H9 (cell line): Measurements from ENCODE around the gene CDC26. TPM values are rescaled to one million over a fixed set of nuclear protein-coding genes. Genes with fewer than 3 reads are reported as not detected.

Experiments
- DNase-seq: peaks from one replicate; pipeline ENCODE4 v3.0.0-alpha.2; 2017
- H2AFZ ChIP-seq: one replicate; pipeline ENCODE4 v1.6.1; 2013; ENCODE audit warnings: mild to moderate bottlenecking, low read length, control low read depth, moderate library complexity
- H2AK5ac ChIP-seq: 2 replicates; pipeline ENCODE4 v1.6.1; 2013; ENCODE audit warnings: low read length, control low read depth, mixed read lengths; ENCODE audit not compliant: insufficient read length
- H2BK120ac ChIP-seq: one replicate; pipeline ENCODE4 v1.6.1; 2013; ENCODE audit warnings: low read depth, mild to moderate bottlenecking, low read length, control low read depth, inconsistent platforms; ENCODE audit not compliant: poor library complexity, severe bottlenecking
- H2BK12ac ChIP-seq: 2 replicates; pipeline ENCODE4 v1.6.1; 2013; ENCODE audit warnings: low read length, control low read depth, mixed read lengths, low read depth; ENCODE audit not compliant: insufficient read length
- H2BK15ac ChIP-seq: 2 replicates; pipeline ENCODE4 v1.6.1; 2013; ENCODE audit warnings: low read depth, low read length, control low read depth
- H2BK20ac ChIP-seq: one replicate; pipeline ENCODE4 v1.6.1; 2013; ENCODE audit warnings: low read depth, mild to moderate bottlenecking, low read length, control low read depth, inconsistent platforms; ENCODE audit not compliant: poor library complexity, severe bottlenecking
- H2BK5ac ChIP-seq: 2 replicates; pipeline ENCODE4 v1.6.1; 2013; ENCODE audit warnings: low read length, control low read depth, mixed read lengths; ENCODE audit not compliant: insufficient read length
- H3K14ac ChIP-seq: 2 replicates; pipeline ENCODE4 v1.6.1; 2013; ENCODE audit warnings: low read length, control low read depth; ENCODE audit not compliant: insufficient read depth
- H3K18ac ChIP-seq: 2 replicates; pipeline ENCODE4 v1.6.1; 2013; ENCODE audit warnings: low read depth, mild to moderate bottlenecking, mixed read lengths, low read length, control low read depth; ENCODE audit not compliant: insufficient read length
- H3K23ac ChIP-seq: 2 replicates; pipeline ENCODE4 v1.6.1; 2013; ENCODE audit warnings: low read length, control low read depth, mixed read lengths, low read depth; ENCODE audit not compliant: insufficient read length
- H3K23me2 ChIP-seq: 2 replicates; pipeline ENCODE4 v1.6.1; 2013; ENCODE audit warnings: low read depth, mild to moderate bottlenecking, mixed read lengths, low read length, control low read depth; ENCODE audit not compliant: insufficient read length, poor library complexity, severe bottlenecking
- H3K27ac ChIP-seq: 2 replicates; pipeline ENCODE4 v1.5.1; 2013; ENCODE audit warnings: low read length, control low read depth, mixed read lengths, low read depth; ENCODE audit not compliant: insufficient read length
- H3K27me3 ChIP-seq: 2 replicates; pipeline ENCODE4 v1.6.1; 2013; ENCODE audit warnings: low read length, control low read depth, inconsistent platforms; ENCODE audit not compliant: insufficient read depth
- H3K4ac ChIP-seq: 2 replicates; pipeline ENCODE4 v1.6.1; 2013; ENCODE audit warnings: low read depth, mild to moderate bottlenecking, control low read depth, inconsistent platforms, low read length, moderate library complexity
- H3K4me1 ChIP-seq: 2 replicates; pipeline ENCODE4 v1.6.1; 2013; ENCODE audit warnings: low read length, control low read depth, inconsistent platforms; ENCODE audit not compliant: insufficient read depth
- H3K4me2 ChIP-seq: 2 replicates; pipeline ENCODE4 v1.6.1; 2013; ENCODE audit warnings: low read length, control low read depth, mixed read lengths; ENCODE audit not compliant: insufficient read length, insufficient read depth
- H3K56ac ChIP-seq: 2 replicates; pipeline ENCODE4 v1.6.1; 2013; ENCODE audit warnings: low read depth, mild to moderate bottlenecking, mixed read lengths, low read length, control low read depth; ENCODE audit not compliant: insufficient read length
- H3K79me1 ChIP-seq: 2 replicates; pipeline ENCODE4 v1.6.1; 2013; ENCODE audit warnings: low read depth, mild to moderate bottlenecking, moderate library complexity, low read length, control low read depth, inconsistent platforms; ENCODE audit not compliant: insufficient read depth, poor library complexity, severe bottlenecking
- H3K79me2 ChIP-seq: 2 replicates; pipeline ENCODE4 v1.6.1; 2013; ENCODE audit warnings: low read length, control low read depth, inconsistent platforms; ENCODE audit not compliant: insufficient read depth
- H3K9ac ChIP-seq: 2 replicates; pipeline ENCODE4 v1.6.1; 2013; ENCODE audit warnings: low read length, control low read depth, mixed read lengths; ENCODE audit not compliant: insufficient read length; ENCODE audit errors: extremely low read depth
- H3K9me3 ChIP-seq: one replicate; pipeline ENCODE4 v1.6.1; 2013; ENCODE audit warnings: low read depth, low read length, inconsistent platforms; ENCODE audit not compliant: control insufficient read depth
- H3T11ph ChIP-seq: one replicate; pipeline ENCODE4 v1.6.1; 2013; ENCODE audit warnings: mild to moderate bottlenecking, low read length, control low read depth, inconsistent platforms
- H4K20me1 ChIP-seq: one replicate; pipeline ENCODE4 v1.6.1; 2013; ENCODE audit not compliant: control insufficient read depth, insufficient read length, insufficient read depth
- H4K5ac ChIP-seq: 2 replicates; pipeline ENCODE4 v1.6.1; 2013; ENCODE audit warnings: low read depth, mild to moderate bottlenecking, mixed read lengths, low read length, control low read depth; ENCODE audit not compliant: insufficient read length
- H4K8ac ChIP-seq: replicated peaks from 2 replicates; pipeline ENCODE4 v1.6.1; 2013; ENCODE audit warnings: low read length, control low read depth, mixed read lengths, low read depth; ENCODE audit not compliant: insufficient read length
- H4K91ac ChIP-seq: 2 replicates; pipeline ENCODE4 v1.6.1; 2013; ENCODE audit warnings: low read depth, mild to moderate bottlenecking, moderate library complexity, mixed read lengths, low read length, control low read depth; ENCODE audit not compliant: insufficient read length
- H3K27ac Mint-ChIP-seq, 3 experiments: 2 replicates in 2 of 3; 3 replicates in 1 of 3; pipeline ENCODE4 v1.8.0; 2020 to 2021; ENCODE audit warnings: mixed read lengths in 3 of 3, mild to moderate bottlenecking in 1 of 3, moderate library complexity in 1 of 3
- H3K27me3 Mint-ChIP-seq: 2 replicates; pipeline ENCODE4 v1.8.0; 2021; ENCODE audit warnings: low read depth, mild to moderate bottlenecking, moderate library complexity, mixed read lengths
- H3K36me3 Mint-ChIP-seq, 3 experiments: 2 replicates in 2 of 3; 3 replicates in 1 of 3; pipeline ENCODE4 v1.8.0; 2020 to 2021; ENCODE audit warnings: low read depth in 3 of 3, mixed read lengths in 3 of 3; ENCODE audit not compliant: insufficient read depth in 1 of 3
- H3K4me1 Mint-ChIP-seq, 2 experiments: 2 replicates each; pipeline ENCODE4 v1.8.0; 2020; ENCODE audit warnings: mixed read lengths in 2 of 2
- H3K4me3 Mint-ChIP-seq, 2 experiments: 2 replicates in 1 of 2; 3 replicates in 1 of 2; pipeline ENCODE4 v1.8.0; 2020 to 2021; ENCODE audit warnings: mild to moderate bottlenecking in 2 of 2, mixed read lengths in 2 of 2, moderate library complexity in 1 of 2
- H3K9me3 Mint-ChIP-seq, 2 experiments: 2 replicates in 1 of 2; 3 replicates in 1 of 2; pipeline ENCODE4 v1.8.0; 2020; ENCODE audit warnings: mild to moderate bottlenecking in 2 of 2, mixed read lengths in 2 of 2, moderate library complexity in 1 of 2
- CTCF ChIP-seq: fragments of 200-600 bp; sonication (generic); conservative IDR thresholded peaks from 3 replicates; pipeline ENCODE4 v1.8.0; 2021; ENCODE audit warnings: antibody characterized with exemption, mild to moderate bottlenecking
- WGBS: extraction: QIAGEN DNeasy Blood & Tissue Kit; methylation state at CpG from one replicate; pipeline ENCODE4 v1.1.7; 2013; ENCODE audit warnings: missing lambda C conversion rate, low lambda C conversion rate, mixed read lengths; ENCODE audit not compliant: insufficient read length; ENCODE audit errors: extremely low coverage; 5-methylcytosine and 5-hydroxymethylcytosine counted together
- total RNA-seq: library from RNA; stranded (reverse); gene quantifications from 2 replicates; pipeline ENCODE4 v1.2.1, GENCODE V29; 2021

CDC26 gene
- total RNA-seq, 1 experiment from 2014 or later, result 38.6 TPM

GRCh38 chr9:113301548-113301947 lies 26.2 kb upstream of the CDC26 start:
- H3K27me3 Mint-ChIP-seq, result no peaks in the 10 kb centered on the region; the same call in none of the 2 replicates
- Histone ChIP-seq H3K56ac (no peak overlapping the region), H3K27ac (no peak overlapping the region), H4K5ac (no peak overlapping the region), H3K27me3 (no peaks in the 10 kb centered on the region), H3K18ac (no peak overlapping the region), H2BK12ac (no peak overlapping the region), H3K23me2 (no peaks in the 10 kb centered on the region), H2AFZ (no peak overlapping the region), H3K9me3 (no peaks in the 10 kb centered on the region), H2BK15ac (no peak overlapping the region), H3K14ac (no peak overlapping the region), H2AK5ac (no peak overlapping the region), H3K9ac (no peak overlapping the region), H3K4ac (no peak overlapping the region), H3K4me2 (no peak overlapping the region), H2BK20ac (no peak overlapping the region), H4K8ac (no peak overlapping the region), H3K79me1 (no peaks in the 10 kb centered on the region), H4K20me1 (no peaks in the 10 kb centered on the region), H4K91ac (no peak overlapping the region), H2BK120ac (no peak overlapping the region), H3T11ph (no peak overlapping the region), H2BK5ac (no peak overlapping the region), H3K23ac (no peak overlapping the region), H3K4me1 (no peaks in the 10 kb centered on the region), H3K79me2 (no peaks in the 10 kb centered on the region)
- H3K36me3 Mint-ChIP-seq, result no peaks in the 10 kb centered on the region
- no peak for DNase-seq
- peaks cover 13 to 16% of the 10 kb centered on the region in 2 experiments for H3K4me1 Mint-ChIP-seq
- no peak for TF ChIP-seq CTCF
- H3K4me3 Mint-ChIP-seq, result no peak overlapping the region
- WGBS, result no CpG with 5 or more reads among the region's 8 CpGs
- no peaks in the 10 kb centered on the region for H3K9me3 Mint-ChIP-seq
- no peak overlapping the region for H3K27ac Mint-ChIP-seq
